Brain microvascular endothelial cell (primary cell): ENCODE measurements around the gene CKLF.

Experiments
- DNase-seq: peaks from one replicate; pipeline ENCODE4 v3.0.0-alpha.2; 2020
- H3K27ac ChIP-seq: fragments of 250-450 bp; sonication (Bioruptor Pico); 2 replicates; pipeline ENCODE4 v1.5.1; 2020; ENCODE audit warnings: mild to moderate bottlenecking, moderate library complexity
- H3K27me3 ChIP-seq: fragments of 250-450 bp; sonication (Bioruptor Pico); replicated peaks from 2 replicates; pipeline ENCODE4 v1.5.1; 2020; ENCODE audit warnings: mild to moderate bottlenecking
- H3K36me3 ChIP-seq: fragments of 250-450 bp; sonication (Bioruptor Pico); replicated peaks from 2 replicates; pipeline ENCODE4 v1.5.1; 2020; ENCODE audit warnings: mild to moderate bottlenecking
- H3K4me3 ChIP-seq: 2 replicates; pipeline ENCODE4 v1.5.1; 2011; ENCODE audit warnings: low read depth, mild to moderate bottlenecking, control low read depth, low read length, moderate library complexity
- in situ Hi-C: cut with HindIII; loops from 2 replicates; pipeline ENCODE4 v1.10.0; 2017; ENCODE audit warnings: low sequenced_read_pairs, low pct_ligation_motif_present
- TF ChIP-seq, protein P1 (sequence below): IDR thresholded peaks from 2 replicates; pipeline ENCODE4 v1.5.1; 2011; ENCODE audit warnings: low read depth, mild to moderate bottlenecking, moderate library complexity, low read length, control low read depth, inconsistent platforms; ENCODE audit errors: missing control alignments

CKLF gene

DNA sequence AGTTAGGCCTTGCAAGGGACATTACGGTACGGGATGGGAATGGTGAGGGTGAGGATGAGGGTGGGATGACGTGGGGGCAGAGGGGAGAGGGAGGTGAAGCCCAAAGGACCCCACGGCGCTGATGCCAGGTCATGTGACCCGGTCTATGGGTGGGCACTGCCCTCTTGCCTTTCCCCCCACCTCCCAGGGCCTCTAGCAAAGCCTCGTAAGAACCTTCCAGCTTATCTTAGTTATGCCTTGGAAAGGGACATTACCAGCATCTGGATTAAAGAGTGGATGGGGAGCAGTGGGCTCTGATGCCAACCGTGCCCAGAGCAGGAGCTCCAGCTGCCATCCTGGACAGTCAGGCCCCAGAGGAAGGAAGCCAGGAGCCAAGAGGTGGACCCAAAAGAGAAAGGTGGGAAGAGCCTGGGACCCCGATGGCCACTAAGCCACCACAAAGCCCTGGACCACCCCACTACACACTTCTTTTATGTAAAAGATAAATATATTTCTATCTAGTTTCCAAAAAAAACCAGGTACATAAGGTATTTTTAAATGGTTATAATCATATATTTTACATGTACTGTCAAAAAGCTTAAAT, 43.4 kb upstream of the CKLF start:
- Histone ChIP-seq H3K36me3 (no peaks in the 10 kb centered on the region), H3K27me3 (no peaks in the 10 kb centered on the region), H3K27ac (no peak overlapping the region), H3K4me3 (no peak overlapping the region)
- TF ChIP-seq, protein P1, sequence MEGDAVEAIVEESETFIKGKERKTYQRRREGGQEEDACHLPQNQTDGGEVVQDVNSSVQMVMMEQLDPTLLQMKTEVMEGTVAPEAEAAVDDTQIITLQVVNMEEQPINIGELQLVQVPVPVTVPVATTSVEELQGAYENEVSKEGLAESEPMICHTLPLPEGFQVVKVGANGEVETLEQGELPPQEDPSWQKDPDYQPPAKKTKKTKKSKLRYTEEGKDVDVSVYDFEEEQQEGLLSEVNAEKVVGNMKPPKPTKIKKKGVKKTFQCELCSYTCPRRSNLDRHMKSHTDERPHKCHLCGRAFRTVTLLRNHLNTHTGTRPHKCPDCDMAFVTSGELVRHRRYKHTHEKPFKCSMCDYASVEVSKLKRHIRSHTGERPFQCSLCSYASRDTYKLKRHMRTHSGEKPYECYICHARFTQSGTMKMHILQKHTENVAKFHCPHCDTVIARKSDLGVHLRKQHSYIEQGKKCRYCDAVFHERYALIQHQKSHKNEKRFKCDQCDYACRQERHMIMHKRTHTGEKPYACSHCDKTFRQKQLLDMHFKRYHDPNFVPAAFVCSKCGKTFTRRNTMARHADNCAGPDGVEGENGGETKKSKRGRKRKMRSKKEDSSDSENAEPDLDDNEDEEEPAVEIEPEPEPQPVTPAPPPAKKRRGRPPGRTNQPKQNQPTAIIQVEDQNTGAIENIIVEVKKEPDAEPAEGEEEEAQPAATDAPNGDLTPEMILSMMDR = no peak
- in situ Hi-C loops = no loop called here
- DNase-seq = no peak

DNA sequence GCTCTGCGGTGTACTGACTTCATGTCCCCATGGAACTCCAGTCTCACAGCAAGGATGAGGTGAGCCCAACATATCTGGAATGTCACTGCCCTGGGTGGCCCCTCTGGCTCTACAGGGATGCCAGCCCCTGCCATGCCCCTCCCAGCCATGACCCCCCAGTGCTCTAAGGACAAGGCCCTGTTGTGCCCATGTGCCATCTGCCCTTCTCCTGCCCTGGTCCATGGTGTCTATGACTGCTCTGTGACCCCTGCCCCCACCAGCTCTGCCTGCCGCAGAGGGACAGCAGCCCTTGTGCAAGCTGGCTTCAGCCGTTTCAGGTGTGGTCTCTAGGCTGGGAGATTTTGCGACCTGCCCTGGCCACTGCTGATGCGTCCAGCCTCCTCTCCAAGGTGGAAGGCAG, 42.8 kb upstream of the CKLF start:
- no peaks in the 10 kb centered on the region for H3K36me3 ChIP-seq
- no peaks in the 10 kb centered on the region for H3K27me3 ChIP-seq
- H3K4me3 ChIP-seq = no peak overlapping the region
- in situ Hi-C loops = no loop called here
- TF ChIP-seq, protein P1 = no peak
- H3K27ac ChIP-seq = no peak overlapping the region
- DNase-seq = no peak

DNA sequence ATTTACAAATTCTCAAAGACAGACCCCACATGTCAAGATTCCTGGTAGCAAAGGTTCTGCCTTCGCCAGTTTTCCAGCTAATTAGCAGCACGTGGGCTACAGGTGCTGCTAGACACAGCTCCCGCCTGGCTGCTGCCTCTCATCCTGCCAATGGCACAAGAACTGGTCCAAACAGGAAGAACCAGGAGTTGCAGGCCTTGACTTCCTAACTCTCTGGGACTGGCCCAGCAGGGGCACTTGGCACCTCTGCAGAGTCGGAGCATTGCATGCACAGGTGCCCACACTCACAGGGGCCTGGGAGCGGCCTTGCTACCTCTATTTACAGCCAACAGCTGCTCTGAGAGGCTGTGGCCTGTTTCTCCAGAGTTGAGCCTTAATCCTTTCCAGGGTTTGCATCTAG, 42.1 kb upstream of the CKLF start:
- Histone ChIP-seq H3K27me3 (no peaks in the 10 kb centered on the region), H3K27ac (no peak overlapping the region), H3K36me3 (no peaks in the 10 kb centered on the region), H3K4me3 (no peak overlapping the region)
- DNase-seq = no peak
- TF ChIP-seq, protein P1 = no peak
- in situ Hi-C loops = no loop called here

DNA sequence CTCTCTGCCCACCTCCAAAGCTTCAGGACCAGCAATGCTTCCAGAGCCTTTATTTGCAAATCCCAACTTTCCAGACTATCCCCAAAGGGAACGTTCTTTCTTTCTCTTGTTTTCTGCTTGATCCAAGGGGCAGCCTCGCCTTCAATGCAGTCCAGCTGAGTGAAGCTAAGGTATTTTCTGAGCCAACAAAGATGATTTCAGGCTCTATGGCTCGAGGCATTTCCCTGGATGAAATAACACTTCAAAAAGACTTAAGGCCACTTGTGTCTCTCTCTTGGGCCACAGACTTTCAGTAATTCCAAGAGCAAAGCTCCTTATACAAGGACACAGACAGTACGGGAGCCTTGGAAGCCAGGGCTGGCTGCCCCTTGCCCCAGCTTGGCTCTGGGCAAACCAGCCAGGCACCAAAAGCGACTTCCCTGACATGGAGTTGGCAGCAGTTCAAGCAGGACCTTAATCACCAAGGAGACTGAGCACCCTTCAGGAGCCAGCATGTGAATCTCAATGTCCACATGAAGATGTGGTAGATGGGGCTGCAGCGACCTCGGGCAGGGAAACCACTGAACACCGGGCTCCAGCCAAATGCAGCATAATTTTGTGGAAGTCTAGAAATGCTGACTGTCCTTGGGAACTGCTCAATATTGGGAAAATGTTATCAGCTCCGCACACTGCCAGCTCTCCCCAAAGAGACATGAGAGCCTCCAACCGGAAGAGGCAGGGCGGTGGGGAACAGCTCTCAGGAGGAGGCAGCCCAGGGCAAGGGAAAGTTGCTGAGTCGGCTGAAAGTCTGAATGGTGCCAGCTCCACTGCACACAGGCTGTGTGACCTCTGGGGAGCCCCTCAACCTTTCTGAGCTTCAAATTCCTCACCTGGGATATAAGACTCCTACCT, 41.4 kb upstream of the CKLF start:
- in situ Hi-C loops = no loop called here
- H3K36me3 ChIP-seq = no peaks in the 10 kb centered on the region
- no peak for DNase-seq
- H3K27me3 ChIP-seq = no peaks in the 10 kb centered on the region
- H3K4me3 ChIP-seq = no peak overlapping the region
- H3K27ac ChIP-seq = no peak overlapping the region
- TF ChIP-seq, protein P1 = no peak

DNA sequence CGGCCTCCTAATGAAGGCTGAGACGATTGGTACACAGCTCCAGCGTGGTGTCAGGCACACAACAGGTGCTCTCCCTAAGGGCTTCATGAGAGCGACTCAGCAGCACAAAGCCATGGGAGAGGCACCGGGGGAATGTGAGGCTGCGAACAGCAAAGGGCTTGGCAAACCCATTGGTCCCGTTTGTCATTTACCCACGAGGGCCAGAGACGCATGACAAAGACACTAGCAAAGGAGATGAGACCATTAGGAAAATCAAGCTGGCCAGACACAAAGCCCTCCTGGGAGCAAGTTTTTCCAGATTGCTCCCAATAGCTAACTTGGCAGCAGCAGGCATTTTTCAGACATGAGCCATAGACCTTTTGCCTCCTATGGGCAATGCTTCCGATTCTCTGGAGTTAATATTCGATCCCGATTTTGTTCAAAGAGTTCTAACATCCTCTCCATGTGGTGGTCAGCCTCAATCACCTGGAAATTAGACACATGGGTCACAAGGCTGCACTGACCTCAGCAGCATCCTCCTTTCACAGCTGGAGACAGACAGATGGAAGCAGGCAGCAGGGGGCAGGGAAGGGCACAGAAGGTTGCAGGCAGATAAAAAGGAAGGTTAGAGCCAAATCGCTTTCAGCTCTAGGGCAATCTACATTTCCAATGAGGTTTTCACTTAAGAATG, 40.6 kb upstream of the CKLF start:
- Histone ChIP-seq H3K27me3 (no peaks in the 10 kb centered on the region), H3K27ac (peak overlapping the region; percentile 41), H3K4me3 (no peak overlapping the region), H3K36me3 (no peaks in the 10 kb centered on the region)
- in situ Hi-C loops = no loop called here
- DNase-seq = peak; percentile 59
- TF ChIP-seq, protein P1 = peak; percentile 26
